ENCODE results near the gene ACTL9.

ACTL9 gene

DNA sequence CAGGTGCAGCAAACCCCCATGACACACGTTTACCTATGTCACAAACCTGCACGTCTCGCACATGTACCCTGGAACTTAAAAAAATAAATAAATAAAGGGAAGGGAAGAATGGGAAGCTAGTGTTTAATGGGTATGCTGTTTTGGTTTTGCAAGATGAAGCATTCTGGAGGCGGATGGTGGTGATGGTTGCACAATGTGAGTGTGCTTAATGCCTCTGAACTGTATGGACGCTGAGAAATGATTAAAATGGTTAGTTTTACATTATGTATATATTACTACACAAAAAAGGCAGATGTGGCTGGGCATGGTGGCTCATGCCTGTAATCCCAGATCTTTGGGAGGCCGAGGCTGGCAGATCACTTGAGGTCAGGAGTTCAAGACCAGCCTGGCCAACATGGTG lies 50.4 kb downstream of the ACTL9 start:
- no peak for DNase-seq (ENCODE audit: low read depth in 2 of 2)
- TF ChIP-seq, protein P1, sequence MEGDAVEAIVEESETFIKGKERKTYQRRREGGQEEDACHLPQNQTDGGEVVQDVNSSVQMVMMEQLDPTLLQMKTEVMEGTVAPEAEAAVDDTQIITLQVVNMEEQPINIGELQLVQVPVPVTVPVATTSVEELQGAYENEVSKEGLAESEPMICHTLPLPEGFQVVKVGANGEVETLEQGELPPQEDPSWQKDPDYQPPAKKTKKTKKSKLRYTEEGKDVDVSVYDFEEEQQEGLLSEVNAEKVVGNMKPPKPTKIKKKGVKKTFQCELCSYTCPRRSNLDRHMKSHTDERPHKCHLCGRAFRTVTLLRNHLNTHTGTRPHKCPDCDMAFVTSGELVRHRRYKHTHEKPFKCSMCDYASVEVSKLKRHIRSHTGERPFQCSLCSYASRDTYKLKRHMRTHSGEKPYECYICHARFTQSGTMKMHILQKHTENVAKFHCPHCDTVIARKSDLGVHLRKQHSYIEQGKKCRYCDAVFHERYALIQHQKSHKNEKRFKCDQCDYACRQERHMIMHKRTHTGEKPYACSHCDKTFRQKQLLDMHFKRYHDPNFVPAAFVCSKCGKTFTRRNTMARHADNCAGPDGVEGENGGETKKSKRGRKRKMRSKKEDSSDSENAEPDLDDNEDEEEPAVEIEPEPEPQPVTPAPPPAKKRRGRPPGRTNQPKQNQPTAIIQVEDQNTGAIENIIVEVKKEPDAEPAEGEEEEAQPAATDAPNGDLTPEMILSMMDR (IDR thresholded peaks at IDR 0.05; ENCODE audit: low read depth, low read length) = no peak
- no peak overlapping the region for H3K4me3 ChIP-seq (replicated peaks in 1 of 2; ENCODE audit: low read depth in 2 of 2, low read length in 2 of 2)

All from cardiac fibroblast (primary cell).